Urothelium cell line (cell line): Measurements from ENCODE around the gene THOC1.

Source experiments
- DNase-seq: peaks from one replicate; pipeline ENCODE4 v3.0.0; 2011; ENCODE audit warnings: low spot score, mixed read lengths
- FAIRE-seq: peaks from 2 replicates; lab custom pipeline; 2011; peaks lifted over from hg19 to GRCh38; lab: Jason Lieb, UNC

The THOC1 gene

GRCh38 chr18:215448-216010 lies 52.3 kb downstream of the THOC1 start:
- FAIRE-seq = no peak
- no peak for DNase-seq

GRCh38 chr18:213966-214365 lies 53.9 kb downstream of the THOC1 start:
- DNase-seq (no peak), FAIRE-seq (no peak)

- DNase-seq = no peak
- no peak for FAIRE-seq
These were observed 54.3 kb downstream of the THOC1 start for GRCh38 chr18:213505-213904.

DNA sequence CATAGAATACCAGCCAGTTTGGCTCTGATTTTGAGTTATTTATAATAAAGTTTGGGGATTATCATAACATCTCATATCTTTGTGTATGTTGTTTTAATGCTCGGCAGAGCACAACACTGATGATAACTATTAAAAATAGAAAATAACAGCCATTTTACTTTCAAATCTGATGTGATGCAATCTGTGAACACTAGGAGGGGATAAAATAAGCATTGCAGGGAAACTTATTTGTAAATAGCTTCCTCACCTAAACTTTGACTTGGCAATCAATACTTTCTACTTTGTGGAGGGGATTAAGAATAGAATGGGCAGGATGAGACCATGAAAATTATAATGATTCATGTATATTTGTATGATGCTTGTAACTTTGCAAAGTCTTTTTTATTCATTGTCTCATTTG lies 55.1 kb downstream of the THOC1 start:
- no peak for FAIRE-seq
- DNase-seq = no peak

DNA sequence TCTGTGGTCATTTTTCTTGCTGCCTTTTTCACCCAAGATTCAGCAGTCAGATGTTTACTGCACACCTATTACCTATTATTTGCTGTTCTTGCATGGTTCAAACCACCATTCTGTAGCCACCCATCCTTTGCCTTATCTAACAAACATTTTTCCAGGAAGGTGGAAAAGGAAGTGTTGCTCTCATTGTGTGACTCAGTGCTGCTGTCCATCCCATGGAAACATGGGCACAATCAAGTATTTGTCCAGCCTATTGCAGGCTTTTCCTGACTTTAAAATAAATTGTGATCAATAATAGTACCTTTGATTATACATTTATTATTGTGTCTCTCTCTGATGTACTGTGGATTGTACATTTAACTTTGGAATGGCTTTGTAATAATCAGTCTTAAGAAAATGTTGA lies 56.3 kb downstream of the THOC1 start:
- DNase-seq (no peak), FAIRE-seq (no peak)

DNA sequence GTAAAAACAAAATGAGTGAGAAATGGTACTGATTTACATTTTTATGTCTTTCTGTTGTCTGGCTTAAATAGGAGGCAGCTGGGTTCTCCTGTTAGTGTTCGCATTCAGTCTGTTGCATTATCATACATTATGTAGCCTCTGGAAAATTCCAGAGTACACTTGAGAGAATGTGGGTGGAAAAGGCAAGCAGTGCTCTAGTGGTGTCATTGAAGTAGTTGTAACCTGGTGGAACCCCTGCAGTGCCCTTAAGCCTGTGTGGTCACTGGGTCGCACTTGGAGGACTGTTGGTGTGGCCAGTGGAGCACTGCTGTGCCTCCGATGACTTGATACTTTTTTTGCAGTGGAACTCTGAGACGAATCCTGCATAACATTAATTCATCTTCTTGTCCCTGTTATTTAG lies 57.1 kb downstream of the THOC1 start:
- FAIRE-seq (no peak), DNase-seq (no peak)

DNA sequence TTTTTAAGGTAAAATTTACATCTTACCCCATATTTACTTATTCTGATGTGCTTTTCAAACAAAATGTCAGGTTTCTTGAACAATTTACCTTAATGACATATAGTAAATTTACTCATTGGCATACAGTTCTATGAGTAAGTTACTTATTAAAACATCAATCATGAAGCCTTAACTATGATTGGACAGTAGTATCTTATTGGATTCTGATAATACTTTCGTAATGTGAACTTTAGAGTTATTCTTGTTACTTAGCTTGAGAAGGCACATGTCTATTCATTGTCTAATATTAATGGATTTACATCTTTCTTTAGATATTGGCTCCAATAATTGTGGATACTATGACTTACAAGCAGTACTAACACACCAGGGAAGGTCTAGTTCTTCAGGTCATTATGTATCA lies 57.8 kb downstream of the THOC1 start:
- FAIRE-seq (no peak), DNase-seq (no peak)

- no peak for FAIRE-seq
- DNase-seq = no peak
These were observed 68.1 kb downstream of the THOC1 start for GRCh38 chr18:199768-200167.

GRCh38 chr18:199214-199613 lies 68.6 kb downstream of the THOC1 start:
- FAIRE-seq = no peak

DNA sequence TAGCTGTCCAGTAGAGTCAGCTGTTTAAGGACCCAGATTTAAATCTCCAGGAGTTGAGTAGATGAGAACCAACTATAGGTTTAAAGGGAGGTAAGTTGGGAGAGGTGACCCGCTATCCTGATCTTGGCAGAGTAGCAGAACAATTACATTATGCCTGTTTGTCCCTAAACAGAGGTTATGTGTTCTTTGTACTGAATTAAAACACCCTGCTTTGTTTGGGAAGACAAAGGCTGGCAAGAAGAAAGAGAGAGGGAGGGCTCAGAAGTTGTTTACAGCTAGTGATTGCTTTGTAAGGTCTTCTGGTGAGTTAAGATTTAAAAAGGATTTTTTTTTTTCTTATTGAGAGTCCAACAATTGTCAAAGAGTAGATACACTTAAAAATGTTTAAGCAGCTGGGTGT lies 72.2 kb downstream of the THOC1 start:
- no peak for DNase-seq
- FAIRE-seq = no peak

More at GRCh38 chr18:199214-199613, 68.6 kb downstream of the THOC1 start:
- no peak for DNase-seq

DNA sequence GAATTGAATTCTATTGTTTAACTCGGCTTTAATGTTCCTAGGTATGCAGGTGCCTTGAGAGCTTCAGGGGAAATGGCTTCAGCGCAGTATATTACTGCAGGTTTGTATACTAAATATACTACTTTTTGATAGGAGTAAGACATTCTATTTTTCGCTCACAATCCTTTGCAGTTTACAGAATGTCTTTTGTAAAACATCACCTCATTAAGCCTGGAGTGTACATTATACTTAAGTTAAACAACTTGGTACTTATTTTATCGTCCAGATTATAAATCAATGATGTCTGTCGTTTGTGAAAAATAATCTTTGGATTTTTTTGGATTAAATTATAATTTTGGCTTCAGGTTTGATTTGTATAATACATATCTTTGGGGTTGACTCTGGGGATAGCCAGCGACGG lies 75.0 kb downstream of the THOC1 start:
- DNase-seq (no peak), FAIRE-seq (no peak)

- DNase-seq (no peak), FAIRE-seq (no peak)
These were observed 76.1 kb downstream of the THOC1 start for GRCh38 chr18:191725-192124.

GRCh38 chr18:189254-189653 lies 78.6 kb downstream of the THOC1 start:
- DNase-seq = no peak
- no peak for FAIRE-seq

- FAIRE-seq = no peak
- no peak for DNase-seq
These were observed 84.1 kb downstream of the THOC1 start for GRCh38 chr18:183769-184168.

- DNase-seq (no peak), FAIRE-seq (no peak)
These were observed 86.1 kb downstream of the THOC1 start for GRCh38 chr18:181711-182110.

- no peak for DNase-seq
These were observed 88.3 kb downstream of the THOC1 start for GRCh38 chr18:179499-179898.

DNA sequence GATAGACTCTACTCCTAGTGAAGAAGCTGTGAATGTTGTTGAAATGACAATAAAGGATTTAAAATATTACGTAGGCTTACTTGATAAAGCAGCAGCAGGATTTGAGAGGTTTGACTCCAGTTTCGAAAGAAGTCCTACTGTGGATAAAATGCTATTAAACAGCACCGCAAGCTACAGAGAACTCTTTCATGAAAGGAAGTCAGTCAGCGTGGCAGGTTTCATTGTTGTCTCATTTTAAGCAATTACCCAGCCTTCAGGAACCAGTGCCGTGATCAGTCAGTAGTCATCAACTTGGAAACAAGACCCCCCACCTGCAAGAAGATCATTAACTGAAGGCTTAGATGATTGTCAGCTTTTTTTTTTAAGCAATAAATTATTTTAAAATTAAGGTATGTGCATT lies 95.5 kb downstream of the THOC1 start:
- no peak for FAIRE-seq
- DNase-seq = no peak

More at GRCh38 chr18:179499-179898, 88.3 kb downstream of the THOC1 start:
- no peak for FAIRE-seq
